Measurements from ENCODE around the gene DIP2B. TPM values are rescaled to one million over a fixed set of nuclear protein-coding genes. Genes with fewer than 3 reads are reported as not detected.

DIP2B gene
- polyA plus RNA-seq, 1 donor from 2014 or later = 44.0 TPM

GRCh38 chr12:50626026-50626425 lies 121.2 kb downstream of the DIP2B start:
- H3K9me3 ChIP-seq (ENCODE audit: low read length) = no peaks in the 10 kb centered on the region
- H3K9me2 ChIP-seq (ENCODE audit: insufficient read depth, low read length) = no peaks in the 10 kb centered on the region
- no peaks in the 10 kb centered on the region for H3K36me3 ChIP-seq (ENCODE audit: insufficient read depth, low read length)
- no peak overlapping the region for H2AFZ ChIP-seq (ENCODE audit: low read depth, low read length)
- H3K79me2 ChIP-seq (replicated peaks; ENCODE audit: insufficient read depth, low read length) = peaks cover 8% of the 10 kb centered on the region
- H4K20me1 ChIP-seq (ENCODE audit: insufficient read depth) = no peaks in the 10 kb centered on the region
- no peak for TF ChIP-seq CTCF (IDR thresholded peaks at IDR 0.05; ENCODE audit: poor library complexity, severe bottlenecking)
- TF ChIP-seq RAD21 (conservative IDR thresholded peaks at IDR 0.05) = no peak
- no peak for TF ChIP-seq MXI1 (conservative IDR thresholded peaks at IDR 0.05; ENCODE audit: poor library complexity, severe bottlenecking)
- no peak for TF ChIP-seq REST (IDR thresholded peaks at IDR 0.05; ENCODE audit: borderline replicate concordance)
- no peak overlapping the region for H3K9ac ChIP-seq (ENCODE audit: low read length)
- no peak overlapping the region for H3K27ac ChIP-seq (ENCODE audit: low read length)
- H3F3A ChIP-seq (ENCODE audit: insufficient read depth, low read length, poor library complexity, severe bottlenecking) = no peaks in the 10 kb centered on the region
- H3K4me3 ChIP-seq (ENCODE audit: low read length) = no peak overlapping the region
- H3K27me3 ChIP-seq (ENCODE audit: insufficient read depth, low read depth, low read length) = no peaks in the 10 kb centered on the region
- H3K4me2 ChIP-seq (ENCODE audit: low read length) = no peak overlapping the region

- Histone ChIP-seq H3K9ac (ENCODE audit: low read length) (peak overlapping the region; percentile 10), H2AFZ (ENCODE audit: low read depth, low read length) (no peak overlapping the region), H3K27ac (ENCODE audit: low read length) (peak overlapping the region; percentile 81), H3K27me3 (ENCODE audit: insufficient read depth, low read depth, low read length) (no peaks in the 10 kb centered on the region), H4K20me1 (ENCODE audit: insufficient read depth) (no peaks in the 10 kb centered on the region), H3K79me2 (replicated peaks; ENCODE audit: insufficient read depth, low read length) (peaks cover 8% of the 10 kb centered on the region), H3K36me3 (ENCODE audit: insufficient read depth, low read length) (no peaks in the 10 kb centered on the region), H3K4me3 (ENCODE audit: low read length) (no peak overlapping the region), H3K9me3 (ENCODE audit: low read length) (no peaks in the 10 kb centered on the region), H3K9me2 (ENCODE audit: insufficient read depth, low read length) (no peaks in the 10 kb centered on the region), H3K4me2 (ENCODE audit: low read length) (no peak overlapping the region), H3F3A (ENCODE audit: insufficient read depth, low read length, poor library complexity, severe bottlenecking) (no peaks in the 10 kb centered on the region)
- TF ChIP-seq EP300 (conservative IDR thresholded peaks at IDR 0.05; ENCODE audit: poor library complexity, severe bottlenecking) = no peak
- no peak for TF ChIP-seq RAD21 (conservative IDR thresholded peaks at IDR 0.05)
- TF ChIP-seq SMC3 (conservative IDR thresholded peaks at IDR 0.05; ENCODE audit: poor library complexity) = no peak
- TF ChIP-seq REST (IDR thresholded peaks at IDR 0.05; ENCODE audit: borderline replicate concordance) = no peak
- TF ChIP-seq EZH2 (IDR thresholded peaks at IDR 0.05; ENCODE audit: borderline replicate concordance, insufficient read depth, low read length, poor library complexity, severe bottlenecking) = no peak
- TF ChIP-seq TAF1 (IDR thresholded peaks at IDR 0.05; ENCODE audit: low read depth) = no peak
- TF ChIP-seq CTCF (IDR thresholded peaks at IDR 0.05; ENCODE audit: poor library complexity, severe bottlenecking) = no peak
- no peak for TF ChIP-seq POLR2AphosphoS5 (IDR thresholded peaks at IDR 0.05)
- no peak for TF ChIP-seq MXI1 (conservative IDR thresholded peaks at IDR 0.05; ENCODE audit: poor library complexity, severe bottlenecking)
These were observed 122.7 kb downstream of the DIP2B start for GRCh38 chr12:50627491-50627890.

All from neural cell (in vitro differentiated cells).